AG10803 (cell line): ENCODE data around the gene NAALADL2.

ENCODE experiments used
- DNase-seq: peaks from one replicate; pipeline ENCODE4 v3.0.0; 2010; ENCODE audit warnings: low read depth
- H3K4me3 ChIP-seq: 2 replicates; pipeline ENCODE4 v1.5.1; 2011; ENCODE audit warnings: mild to moderate bottlenecking, low read length, control low read depth
- TF ChIP-seq, protein P1 (sequence below): conservative IDR thresholded peaks from 2 replicates; pipeline ENCODE4 v1.5.1; 2011; ENCODE audit warnings: mild to moderate bottlenecking, low read length, control low read depth, inconsistent platforms

The NAALADL2 gene

DNA sequence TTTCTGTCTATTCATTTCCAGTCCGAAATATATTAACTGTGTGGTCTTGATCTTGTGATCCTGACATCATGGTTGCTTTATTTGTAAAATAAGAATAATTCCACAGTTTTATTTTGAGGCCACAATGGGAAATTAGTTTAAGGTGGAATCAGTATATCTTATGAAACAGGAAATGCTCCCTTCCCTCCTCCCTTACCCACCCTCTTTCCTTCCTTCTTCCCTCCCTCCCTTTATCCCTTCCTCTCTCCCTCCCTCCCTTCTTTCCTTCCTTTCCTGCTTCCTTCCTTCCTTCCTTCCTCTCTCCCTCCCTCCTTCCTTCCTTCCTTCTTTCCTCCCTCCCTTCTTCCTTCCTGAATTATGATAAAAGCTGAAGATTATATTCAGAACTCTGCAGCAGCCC, 452.3 kb downstream of the NAALADL2 start:
- DNase-seq: no peak
- no peak overlapping the region for H3K4me3 ChIP-seq
- TF ChIP-seq, protein P1, sequence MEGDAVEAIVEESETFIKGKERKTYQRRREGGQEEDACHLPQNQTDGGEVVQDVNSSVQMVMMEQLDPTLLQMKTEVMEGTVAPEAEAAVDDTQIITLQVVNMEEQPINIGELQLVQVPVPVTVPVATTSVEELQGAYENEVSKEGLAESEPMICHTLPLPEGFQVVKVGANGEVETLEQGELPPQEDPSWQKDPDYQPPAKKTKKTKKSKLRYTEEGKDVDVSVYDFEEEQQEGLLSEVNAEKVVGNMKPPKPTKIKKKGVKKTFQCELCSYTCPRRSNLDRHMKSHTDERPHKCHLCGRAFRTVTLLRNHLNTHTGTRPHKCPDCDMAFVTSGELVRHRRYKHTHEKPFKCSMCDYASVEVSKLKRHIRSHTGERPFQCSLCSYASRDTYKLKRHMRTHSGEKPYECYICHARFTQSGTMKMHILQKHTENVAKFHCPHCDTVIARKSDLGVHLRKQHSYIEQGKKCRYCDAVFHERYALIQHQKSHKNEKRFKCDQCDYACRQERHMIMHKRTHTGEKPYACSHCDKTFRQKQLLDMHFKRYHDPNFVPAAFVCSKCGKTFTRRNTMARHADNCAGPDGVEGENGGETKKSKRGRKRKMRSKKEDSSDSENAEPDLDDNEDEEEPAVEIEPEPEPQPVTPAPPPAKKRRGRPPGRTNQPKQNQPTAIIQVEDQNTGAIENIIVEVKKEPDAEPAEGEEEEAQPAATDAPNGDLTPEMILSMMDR: no peak

DNA sequence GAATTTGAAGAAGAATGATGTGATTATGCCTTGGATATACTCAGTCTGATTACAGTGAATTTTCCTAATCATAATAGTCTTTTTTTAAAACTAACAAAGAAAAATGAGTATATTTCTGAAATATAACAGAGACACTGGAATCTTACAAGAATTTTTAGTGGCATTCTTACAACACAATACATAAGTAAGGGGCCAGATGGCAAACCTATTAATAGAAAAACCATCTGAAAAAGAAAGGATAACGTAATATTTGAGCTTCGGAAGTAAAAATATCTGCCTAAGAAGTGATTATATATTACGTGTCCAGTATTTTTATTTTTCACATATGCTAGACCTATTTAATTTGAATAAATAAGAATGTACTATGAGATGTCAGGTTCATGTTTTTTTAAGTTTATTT, 452.8 kb downstream of the NAALADL2 start:
- TF ChIP-seq, protein P1: no peak
- no peak overlapping the region for H3K4me3 ChIP-seq
- no peak for DNase-seq

DNA sequence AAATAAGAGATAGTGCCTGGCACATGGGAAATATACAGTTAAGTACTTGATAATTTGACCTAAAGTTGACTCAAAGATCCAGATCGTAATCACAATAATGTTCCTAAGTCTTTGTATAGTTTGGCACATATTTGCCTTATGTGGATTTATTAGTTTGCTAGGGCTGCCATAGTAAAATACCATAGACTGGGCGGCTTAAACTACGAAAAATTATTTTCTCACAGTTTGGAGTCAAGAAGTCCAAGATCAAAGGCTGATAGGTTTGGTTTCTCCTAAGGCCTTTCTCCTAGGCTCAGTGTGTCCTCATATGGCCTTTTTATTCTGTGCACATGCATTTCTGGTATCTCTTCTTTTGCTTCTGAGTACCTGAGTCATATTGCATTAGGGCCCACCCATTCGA, 453.7 kb downstream of the NAALADL2 start:
- H3K4me3 ChIP-seq: no peak overlapping the region
- TF ChIP-seq, protein P1: no peak
- DNase-seq: no peak

DNA sequence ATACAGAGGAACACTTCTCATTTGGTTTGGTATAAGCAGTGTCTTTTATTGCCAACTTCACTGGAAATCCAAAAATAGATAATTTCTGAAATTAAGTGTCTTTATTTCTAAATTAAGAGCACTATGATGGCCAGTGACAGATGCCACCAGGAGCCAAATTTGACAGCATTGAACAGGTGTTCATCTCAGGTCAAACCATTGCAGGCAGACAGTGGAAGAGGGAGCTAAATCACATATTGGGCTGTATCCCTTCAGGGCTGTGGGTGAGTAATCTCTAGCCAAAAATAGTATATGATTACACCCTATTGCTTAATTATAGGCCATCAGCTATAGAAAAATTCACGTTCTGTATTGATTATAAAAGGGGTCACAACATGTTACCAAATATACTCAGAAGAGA, 457.7 kb downstream of the NAALADL2 start:
- no peak for DNase-seq
- TF ChIP-seq, protein P1: no peak
- H3K4me3 ChIP-seq: no peak overlapping the region

DNA sequence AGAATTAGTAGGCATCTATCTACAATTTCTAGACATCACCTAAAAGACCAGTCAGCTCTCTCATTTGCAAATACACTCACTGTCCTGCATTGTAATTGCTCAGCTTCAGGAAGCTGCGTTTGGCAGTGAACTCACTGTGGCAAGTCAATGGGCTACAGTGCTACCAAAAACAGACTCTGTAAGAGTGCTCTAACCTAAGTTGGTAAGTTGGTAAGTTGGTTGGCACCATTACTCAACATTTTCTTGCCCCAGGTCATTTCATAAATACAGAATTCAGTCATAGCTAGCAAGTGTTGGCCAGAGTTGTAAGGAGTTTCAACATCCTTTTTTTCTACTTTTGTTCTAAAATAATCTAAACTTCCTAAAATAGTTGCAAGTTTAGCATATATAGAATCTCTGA, 466.3 kb downstream of the NAALADL2 start:
- H3K4me3 ChIP-seq: no peak overlapping the region
- DNase-seq: no peak
- TF ChIP-seq, protein P1: no peak

DNA sequence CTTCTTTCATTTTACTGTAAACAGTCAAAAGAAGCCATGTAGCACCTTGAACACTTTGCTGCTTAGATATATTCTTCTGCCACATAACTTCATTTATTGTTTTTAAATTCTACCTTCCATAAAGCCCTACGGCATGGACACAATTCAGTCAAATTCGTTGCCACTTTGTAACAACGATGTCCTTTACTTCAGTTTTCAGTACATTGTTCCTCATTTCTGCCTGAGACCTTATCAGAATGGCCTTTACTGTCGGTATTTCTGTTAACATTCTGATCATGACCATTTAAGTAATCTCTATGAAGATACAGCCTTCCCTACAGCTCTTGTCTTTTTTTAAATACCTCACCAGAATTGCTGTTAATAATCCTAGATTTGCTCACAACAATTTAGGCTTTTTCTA, 466.9 kb downstream of the NAALADL2 start:
- no peak for DNase-seq
- no peak overlapping the region for H3K4me3 ChIP-seq
- TF ChIP-seq, protein P1: no peak

DNA sequence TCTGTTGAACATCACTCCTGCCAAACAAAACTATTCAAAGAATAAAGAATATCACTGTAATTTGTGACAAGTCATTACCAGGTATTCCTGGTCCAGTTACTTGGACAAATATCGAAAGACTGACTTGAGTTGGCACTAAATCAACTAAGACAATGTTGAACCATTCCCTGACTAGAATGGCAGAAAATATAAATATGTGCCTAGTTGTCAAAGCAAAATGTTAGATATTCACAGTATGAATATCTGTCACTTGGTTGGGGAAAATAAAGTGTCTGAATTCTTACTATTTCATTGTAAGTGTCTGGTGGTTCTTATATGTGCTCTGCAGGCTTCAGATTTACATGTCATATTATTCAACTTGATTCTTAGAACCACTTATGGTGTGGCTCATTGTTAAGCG, 470.2 kb downstream of the NAALADL2 start:
- H3K4me3 ChIP-seq: no peak overlapping the region
- TF ChIP-seq, protein P1: no peak
- no peak for DNase-seq
